WI38 (cell line): ENCODE data around the gene MRPL1.
"Not testable (repeated sequence)": the region's sequence is repeated elsewhere in the genome, so short reads cannot be mapped to it uniquely, and the experiment has no call there.

Experiments used
- H3K4me3 ChIP-seq: 2 replicates; pipeline ENCODE4 v1.5.1; 2011; ENCODE audit warnings: low read depth, mild to moderate bottlenecking, control low read depth, low read length
- TF ChIP-seq, protein P1 (sequence below): IDR thresholded peaks from 2 replicates; pipeline ENCODE4 v1.5.1; 2012; ENCODE audit warnings: low read depth, mild to moderate bottlenecking, control low read depth, low read length

The MRPL1 gene

DNA sequence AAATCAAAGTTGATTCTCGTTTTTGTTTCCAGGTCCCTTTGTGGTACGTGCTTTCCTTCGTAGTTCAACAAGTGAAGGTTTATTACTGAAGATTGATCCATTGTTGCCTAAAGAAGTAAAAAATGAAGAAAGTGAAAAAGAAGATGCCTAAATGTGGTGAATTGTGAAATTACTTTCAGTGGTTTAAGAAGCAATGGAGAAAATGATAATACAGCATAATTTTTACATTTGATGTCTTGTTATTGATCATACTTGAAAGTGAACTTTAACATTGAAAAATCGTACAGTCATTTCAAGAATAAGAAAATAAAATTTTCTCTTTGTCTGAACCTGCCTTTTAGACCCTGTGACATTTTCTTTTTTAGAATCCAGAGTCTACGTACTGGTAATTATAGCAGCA, 89.8 kb downstream of the MRPL1 start:
- TF ChIP-seq, protein P1, sequence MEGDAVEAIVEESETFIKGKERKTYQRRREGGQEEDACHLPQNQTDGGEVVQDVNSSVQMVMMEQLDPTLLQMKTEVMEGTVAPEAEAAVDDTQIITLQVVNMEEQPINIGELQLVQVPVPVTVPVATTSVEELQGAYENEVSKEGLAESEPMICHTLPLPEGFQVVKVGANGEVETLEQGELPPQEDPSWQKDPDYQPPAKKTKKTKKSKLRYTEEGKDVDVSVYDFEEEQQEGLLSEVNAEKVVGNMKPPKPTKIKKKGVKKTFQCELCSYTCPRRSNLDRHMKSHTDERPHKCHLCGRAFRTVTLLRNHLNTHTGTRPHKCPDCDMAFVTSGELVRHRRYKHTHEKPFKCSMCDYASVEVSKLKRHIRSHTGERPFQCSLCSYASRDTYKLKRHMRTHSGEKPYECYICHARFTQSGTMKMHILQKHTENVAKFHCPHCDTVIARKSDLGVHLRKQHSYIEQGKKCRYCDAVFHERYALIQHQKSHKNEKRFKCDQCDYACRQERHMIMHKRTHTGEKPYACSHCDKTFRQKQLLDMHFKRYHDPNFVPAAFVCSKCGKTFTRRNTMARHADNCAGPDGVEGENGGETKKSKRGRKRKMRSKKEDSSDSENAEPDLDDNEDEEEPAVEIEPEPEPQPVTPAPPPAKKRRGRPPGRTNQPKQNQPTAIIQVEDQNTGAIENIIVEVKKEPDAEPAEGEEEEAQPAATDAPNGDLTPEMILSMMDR, result no peak
- H3K4me3 ChIP-seq, result no peak overlapping the region

DNA sequence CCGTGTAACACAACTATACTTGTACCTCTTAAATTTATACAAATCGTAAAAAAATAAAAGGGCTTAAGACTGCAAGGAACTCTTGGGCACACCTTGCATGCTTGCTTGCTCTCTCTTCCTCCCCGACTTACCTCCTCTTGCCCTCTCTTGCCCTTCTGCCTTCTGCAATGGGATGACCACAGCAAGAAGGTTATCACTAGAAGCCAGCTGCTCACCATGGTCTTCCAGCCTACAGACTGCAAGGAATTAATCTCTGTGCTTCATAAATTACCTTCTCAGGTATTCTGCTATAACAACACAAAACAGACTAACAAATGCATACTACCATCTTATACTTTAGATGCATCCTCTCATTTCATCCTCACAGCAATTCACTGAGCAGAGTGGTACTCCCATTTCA, 92.1 kb downstream of the MRPL1 start:
- TF ChIP-seq, protein P1, result no peak
- H3K4me3 ChIP-seq, result no peak overlapping the region

DNA sequence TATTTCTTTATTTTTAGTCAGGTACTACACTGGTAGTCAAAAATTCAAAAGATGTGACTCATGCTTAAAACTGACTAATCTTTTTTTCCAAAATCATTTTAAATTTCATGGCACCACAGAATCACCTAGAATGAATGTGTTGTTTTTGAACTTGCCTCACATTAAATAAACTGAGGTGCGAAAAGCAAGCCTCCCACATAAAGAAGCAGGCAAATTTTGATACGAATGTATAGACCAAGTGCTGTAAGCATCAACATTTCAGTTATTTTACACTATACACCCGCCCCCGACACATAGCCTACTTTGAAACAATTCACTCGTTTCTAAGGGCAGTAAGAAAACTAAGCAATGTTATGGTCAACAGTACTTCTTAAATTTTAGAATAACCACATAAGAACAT, 94.3 kb downstream of the MRPL1 start:
- TF ChIP-seq, protein P1, result no peak
- no peak overlapping the region for H3K4me3 ChIP-seq

DNA sequence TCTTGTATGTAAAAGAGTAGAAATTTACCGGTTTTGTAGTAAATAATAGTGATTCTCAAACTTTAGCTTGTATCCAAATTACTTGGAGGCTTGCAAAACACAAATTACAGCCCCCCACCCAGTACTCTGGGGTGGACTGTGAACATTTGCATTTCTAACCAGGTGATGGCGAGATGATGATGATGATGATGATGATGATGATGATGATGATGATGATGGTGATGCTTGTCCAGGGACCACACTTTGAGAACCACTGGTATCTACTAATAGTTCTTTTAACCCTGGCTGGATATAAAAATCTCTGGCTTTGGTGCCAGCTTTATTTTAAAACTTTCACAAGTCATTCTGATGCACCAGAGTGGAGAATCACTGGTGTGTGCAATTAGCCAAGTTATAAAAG, 96.3 kb downstream of the MRPL1 start:
- TF ChIP-seq, protein P1, result no peak
- H3K4me3 ChIP-seq, result no peak overlapping the region

DNA sequence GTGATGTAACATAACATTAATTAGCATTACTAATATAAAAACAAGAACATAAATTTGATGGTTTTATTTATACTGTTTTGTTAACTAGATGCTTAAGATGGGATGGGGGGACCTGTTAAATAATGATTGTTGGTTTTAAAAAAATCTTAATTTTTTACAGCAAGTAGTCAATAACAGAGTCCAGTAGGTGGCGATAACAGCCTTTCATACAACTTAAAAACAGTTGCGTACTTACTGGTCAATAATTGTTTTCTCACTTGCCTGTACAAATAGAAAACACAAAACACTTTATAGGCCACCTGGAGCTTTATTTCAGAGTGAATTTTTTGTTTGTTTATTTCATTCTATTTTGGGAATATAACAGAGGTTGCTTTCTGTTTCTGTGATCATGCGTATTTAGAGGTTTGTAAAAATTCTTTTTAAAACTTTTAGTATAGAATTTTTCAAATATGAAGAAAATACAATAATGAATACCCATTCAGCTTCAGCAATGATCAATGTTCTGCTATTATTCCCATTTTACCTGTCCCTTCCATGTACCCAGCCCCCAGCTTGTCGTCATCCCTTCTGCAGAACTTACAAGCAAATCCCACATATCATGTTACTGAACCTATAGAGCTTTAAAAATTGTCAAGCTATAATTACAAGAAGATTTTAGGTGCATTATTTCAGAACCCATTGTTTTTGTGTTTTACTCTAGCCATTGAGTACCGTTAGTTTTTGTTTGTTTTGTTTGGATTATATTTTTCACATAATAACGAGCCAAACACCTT, 97.1 kb downstream of the MRPL1 start:
- TF ChIP-seq, protein P1, result peak; percentile 31; the same call in 1 of the 2 replicates
- no peak overlapping the region for H3K4me3 ChIP-seq

DNA sequence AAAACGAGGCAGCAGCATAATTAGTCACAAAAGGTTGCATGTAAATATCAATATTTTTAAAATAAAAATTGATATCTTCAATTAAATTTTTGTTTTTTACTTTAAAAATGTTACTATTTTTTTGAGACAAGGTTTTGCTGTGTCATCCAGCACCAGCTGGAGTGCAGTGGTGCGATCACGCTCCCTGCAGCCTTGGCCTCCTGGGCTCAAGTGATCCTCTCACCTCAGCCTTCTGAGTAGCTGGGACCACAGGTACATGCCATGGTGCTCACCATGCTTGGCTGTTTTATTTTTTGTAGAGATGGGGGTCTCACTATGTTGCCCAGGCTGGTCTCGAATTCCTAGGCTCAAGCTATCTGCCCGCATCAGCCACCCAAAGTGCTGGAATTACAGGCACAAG, 97.7 kb downstream of the MRPL1 start:
- no peak overlapping the region for H3K4me3 ChIP-seq
- TF ChIP-seq, protein P1, result no peak

DNA sequence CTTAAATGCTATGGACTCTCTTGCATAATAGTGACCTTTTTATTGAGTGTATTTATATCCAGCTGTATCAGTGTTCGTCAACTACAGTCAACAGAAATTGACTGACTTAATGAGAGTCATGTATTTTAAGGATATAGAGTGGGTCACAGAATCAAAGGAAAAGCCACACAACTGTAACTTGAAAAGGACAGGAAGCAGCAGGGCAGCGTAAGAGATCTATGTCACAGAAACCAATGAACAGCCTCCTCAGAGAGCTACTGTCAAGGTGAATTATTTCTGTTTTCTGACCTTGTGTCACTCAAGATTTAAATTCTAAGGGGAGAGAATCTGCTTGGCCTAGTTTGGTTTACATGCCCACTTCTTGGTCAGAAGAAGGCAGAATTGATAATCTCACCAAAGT, 100.4 kb downstream of the MRPL1 start:
- H3K4me3 ChIP-seq, result no peak overlapping the region
- TF ChIP-seq, protein P1, result no peak

DNA sequence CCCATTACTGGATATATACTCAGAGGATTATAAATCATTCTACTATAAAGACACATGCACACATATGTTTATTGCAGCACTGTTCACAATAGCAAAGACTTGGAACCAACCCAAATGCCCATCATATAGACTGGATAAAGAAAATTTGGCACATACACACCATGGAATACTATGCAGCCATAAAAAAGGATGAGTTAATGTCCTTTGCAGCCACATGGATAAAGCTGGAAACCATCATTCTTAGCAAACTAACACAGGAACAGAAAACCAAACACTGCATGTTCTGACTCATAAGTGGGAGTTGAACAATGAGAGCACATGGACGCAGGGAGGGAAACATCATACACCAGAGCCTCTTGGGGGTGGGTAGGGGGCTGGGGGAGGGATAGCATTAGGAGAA, 111.0 kb downstream of the MRPL1 start:
- not testable (repeated sequence) for H3K4me3 ChIP-seq

DNA sequence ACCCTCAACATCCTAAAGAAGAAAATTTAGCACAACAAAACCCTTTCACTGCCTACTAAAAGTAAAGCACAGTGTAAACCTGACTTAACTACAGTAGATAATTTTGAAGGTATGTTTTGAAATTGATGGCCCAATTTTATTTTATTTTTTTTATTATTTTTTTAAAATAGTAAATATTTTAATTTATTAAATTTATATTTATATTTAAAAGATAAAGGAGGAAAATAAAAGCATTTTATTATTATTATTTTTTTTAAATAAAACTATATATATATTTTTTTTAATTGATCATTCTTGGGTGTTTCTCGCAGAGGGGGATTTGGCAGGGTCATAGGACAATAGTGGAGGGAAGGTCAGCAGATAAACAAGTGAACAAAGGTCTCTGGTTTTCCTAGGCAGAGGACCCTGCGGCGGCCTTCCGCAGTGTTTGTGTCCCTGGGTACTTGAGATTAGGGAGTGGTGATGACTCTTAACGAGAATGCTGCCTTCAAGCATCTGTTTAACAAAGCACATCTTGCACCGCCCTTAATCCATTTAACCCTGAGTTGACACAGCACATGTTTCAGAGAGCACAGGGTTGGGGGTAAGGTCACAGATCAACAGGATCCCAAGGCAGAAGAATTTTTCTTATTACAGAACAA, 120.4 kb downstream of the MRPL1 start:
- not testable (repeated sequence) for H3K4me3 ChIP-seq

DNA sequence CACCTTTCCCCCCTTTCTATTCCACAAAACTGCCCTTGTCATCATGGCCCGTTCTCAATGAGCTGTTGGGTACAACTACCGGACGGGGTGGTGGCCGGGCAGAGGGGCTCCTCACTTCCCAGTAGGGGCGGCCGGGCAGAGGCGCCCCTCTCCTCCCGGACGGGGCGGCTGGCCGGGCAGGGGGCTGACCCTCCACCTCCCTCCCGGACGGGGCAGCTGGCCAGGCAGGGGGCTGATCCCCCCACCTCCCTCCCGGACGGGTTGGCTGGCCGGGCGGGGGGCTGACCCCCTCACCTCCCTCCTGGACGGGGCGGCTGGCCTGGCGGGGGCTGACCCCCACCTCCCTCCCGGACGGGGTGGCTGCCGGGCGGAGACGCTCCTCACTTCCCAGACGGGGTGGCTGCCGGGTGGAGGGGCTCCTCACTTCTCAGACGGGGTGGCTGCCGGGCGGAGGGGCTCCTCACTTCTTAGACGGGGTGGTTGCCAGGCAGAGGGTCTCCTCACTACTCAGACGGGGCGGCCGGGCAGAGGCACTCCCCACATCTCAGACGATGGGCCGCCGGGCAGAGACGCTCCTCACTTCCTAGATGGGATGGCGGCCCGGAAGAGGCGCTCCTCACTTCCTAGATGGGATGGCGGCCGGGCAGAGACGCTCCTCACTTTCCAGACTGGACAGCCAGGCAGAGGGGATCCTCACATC, 121.1 kb downstream of the MRPL1 start:
- not testable (repeated sequence) for H3K4me3 ChIP-seq
